SH-SY5Y (cell line): ENCODE measurements around the gene RPS14.

Source experiments
- GATA2 ChIP-seq: IDR thresholded peaks from 2 replicates; pipeline ENCODE4 v1.6.1; 2011; ENCODE audit warnings: mild to moderate bottlenecking, low read depth, low read length
- GATA3 ChIP-seq: IDR thresholded peaks from 2 replicates; pipeline ENCODE4 v1.6.1; 2011; ENCODE audit warnings: low read depth, mild to moderate bottlenecking, low read length, moderate library complexity

GRCh38 chr5:150399524-150400211 is 49.9 kb downstream of the RPS14 start:
- TF ChIP-seq GATA2 (no peak), GATA3 (no peak)
